ENCODE data around the gene GRPEL1. TPM values are rescaled to one million over a fixed set of nuclear protein-coding genes. Genes with fewer than 3 reads are reported as not detected.
A peak's percentile ranks its signal among the peaks of the same experiment; 100 is the strongest.

The GRPEL1 gene
- total and polyA plus RNA-seq, 7 donors, result 41.4 to 151 (median 58.3) TPM

GRCh38 chr4:7052923-7053715, 14.7 kb downstream of the GRPEL1 start:
- ATAC-seq (peak; percentile 59 to 89 (median 82)), DNase-seq (peak; percentile 56 to 82)
- H3K9me3 ChIP-seq, result no peaks in the 10 kb centered on the region
- 43 to 67% (median 50%) methylated on average over 20 of the region's 20 CpGs for WGBS, 3 donors
- peaks cover 3 to 38% of the 10 kb centered on the region in 2 donors for H3K36me3 ChIP-seq (ENCODE audit: insufficient read depth in 1 of 2, low read depth in 1 of 2)
- TF ChIP-seq CTCF (IDR thresholded peaks at IDR 0.05), result no peak
- H3K27me3 ChIP-seq (ENCODE audit: insufficient read depth in 3 of 3, low read length in 2 of 3), result no peaks in the 10 kb centered on the region
- peaks cover 32% of the 10 kb centered on the region for H3K4me1 ChIP-seq
- H3K4me3 ChIP-seq, result peak overlapping the region; percentile 7
- intact Hi-C loops (cut with DNase I), result no loop called here
- H3K27ac ChIP-seq, result peak overlapping the region; percentile 71

DNA sequence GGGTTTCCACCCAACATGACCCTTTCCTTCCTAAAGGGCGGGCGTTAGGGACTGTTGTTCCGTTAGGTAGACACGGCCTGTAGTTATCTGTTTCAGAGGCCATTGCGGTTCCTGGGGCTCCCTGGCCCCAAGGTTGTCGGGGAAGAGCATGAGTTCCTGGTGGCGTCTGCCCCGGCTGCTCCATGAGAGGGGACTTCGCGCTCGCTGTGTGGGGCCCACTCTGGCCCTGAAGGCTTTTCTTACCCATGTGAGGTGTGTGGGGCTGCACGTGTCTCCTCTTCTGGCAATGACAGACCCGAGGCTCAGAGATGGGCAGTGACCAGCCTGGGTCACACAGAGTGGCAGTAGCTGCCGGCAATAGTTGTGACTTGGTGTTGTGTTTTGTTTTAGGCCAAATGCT, 15.6 kb downstream of the GRPEL1 start:
- Histone ChIP-seq H3K27me3 (ENCODE audit: insufficient read depth in 3 of 3, low read length in 2 of 3) (no peaks in the 10 kb centered on the region), H3K4me3 (no peak overlapping the region), H3K4me1 (peaks cover 39% of the 10 kb centered on the region), H3K27ac (peak overlapping the region; percentile 71), H3K9me3 (no peaks in the 10 kb centered on the region), H3K36me3 (ENCODE audit: insufficient read depth in 1 of 2, low read depth in 1 of 2) (peaks cover 3 to 34% of the 10 kb centered on the region in 2 donors)
- 82 to 84% (median 82%) methylated on average over 14 of the region's 14 CpGs for WGBS, 3 donors
- ATAC-seq, result no peak
- TF ChIP-seq CTCF (IDR thresholded peaks at IDR 0.05), result no peak
- intact Hi-C loops (cut with DNase I), result no loop called here
- no peak for DNase-seq

DNA sequence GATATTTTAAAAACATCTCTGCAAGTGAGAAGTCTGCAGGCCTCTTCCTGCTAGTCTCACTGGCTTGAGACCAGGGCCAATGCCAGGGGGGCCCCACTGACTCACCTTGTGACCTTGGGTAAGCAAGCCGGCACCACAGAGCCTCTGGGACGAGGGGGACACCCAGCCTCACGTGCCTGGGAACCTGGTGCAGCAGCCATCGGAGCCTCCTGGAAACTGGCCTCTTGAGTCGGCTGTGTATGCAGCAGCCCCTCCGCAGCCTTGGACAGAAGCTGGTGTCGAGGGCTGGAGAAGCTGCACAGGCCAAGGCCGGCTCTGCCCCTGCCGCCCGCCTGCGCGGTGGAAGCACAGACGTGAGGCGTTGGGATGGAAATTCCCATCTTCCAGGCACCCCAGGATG, 16.0 kb downstream of the GRPEL1 start:
- 89 to 93% (median 90%) methylated on average over 14 of the region's 14 CpGs for WGBS, 3 donors
- H3K27me3 ChIP-seq (ENCODE audit: insufficient read depth in 3 of 3, low read length in 2 of 3), result no peaks in the 10 kb centered on the region
- peaks cover 3 to 32% of the 10 kb centered on the region in 2 donors for H3K36me3 ChIP-seq (ENCODE audit: insufficient read depth in 1 of 2, low read depth in 1 of 2)
- peak overlapping the region; percentile 71 for H3K27ac ChIP-seq
- intact Hi-C loops (cut with DNase I), result no loop called here
- H3K4me3 ChIP-seq, result no peak overlapping the region
- ATAC-seq, result no peak
- DNase-seq, result no peak
- TF ChIP-seq CTCF (IDR thresholded peaks at IDR 0.05), result no peak
- H3K4me1 ChIP-seq, result peaks cover 43% of the 10 kb centered on the region
- no peaks in the 10 kb centered on the region for H3K9me3 ChIP-seq

GRCh38 chr4:7051144-7051495, 16.7 kb downstream of the GRPEL1 start:
- peaks cover 51% of the 10 kb centered on the region for H3K4me1 ChIP-seq
- H3K36me3 ChIP-seq (ENCODE audit: insufficient read depth in 1 of 2, low read depth in 1 of 2), result peaks cover 3 to 24% of the 10 kb centered on the region in 2 donors
- no peaks in the 10 kb centered on the region for H3K27me3 ChIP-seq (ENCODE audit: insufficient read depth in 3 of 3, low read length in 2 of 3)
- H3K9me3 ChIP-seq, result no peaks in the 10 kb centered on the region
- no peak for TF ChIP-seq CTCF (IDR thresholded peaks at IDR 0.05)
- H3K4me3 ChIP-seq, result no peak overlapping the region
- no peak overlapping the region for H3K27ac ChIP-seq
- 68 to 82% (median 75%) methylated on average over 12 of the region's 12 CpGs for WGBS, 3 donors
- DNase-seq, result no peak
- intact Hi-C loops (cut with DNase I), result no loop called here
- ATAC-seq, result no peak
